Activated T-cell treated with anti-CD3 and anti-CD28 coated beads, Interleukin-2, amount 50 U/mL, for 48 hours (primary cell): ENCODE data around the gene SLC38A1.
"Not testable (repeated sequence)": the region's sequence is repeated elsewhere in the genome, so short reads cannot be mapped to it uniquely, and the experiment has no call there.

ENCODE experiments used
- DNase-seq, 2 experiments: peaks; one replicate each; pipeline ENCODE4 v3.0.0-alpha.2; 2020

The SLC38A1 gene

DNA sequence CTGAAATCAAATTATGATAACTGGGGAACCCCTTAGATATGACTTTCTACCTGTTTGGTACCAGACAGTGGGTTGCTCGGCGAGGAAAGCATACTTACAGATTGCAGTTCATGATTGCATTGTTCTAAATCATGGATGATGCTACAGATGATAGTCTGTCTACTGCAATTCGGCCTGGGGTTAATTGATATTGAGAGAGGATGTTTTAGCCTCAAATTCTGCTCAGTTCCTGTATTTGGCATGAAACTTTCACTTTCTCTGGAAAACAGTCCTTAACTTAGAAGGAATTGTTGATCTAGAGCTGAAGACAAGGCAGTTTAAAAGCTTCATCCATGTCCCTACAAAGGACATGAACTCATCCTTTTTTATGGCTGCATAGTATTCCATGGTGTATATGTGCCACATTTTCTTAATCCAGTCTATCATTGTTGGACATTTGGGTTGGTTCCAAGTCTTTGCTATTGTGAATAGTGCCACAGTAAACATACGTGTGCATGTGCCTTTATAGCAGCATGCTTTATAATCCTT lies 106.2 kb downstream of the SLC38A1 start:
- DNase-seq, result not testable (repeated sequence)

DNA sequence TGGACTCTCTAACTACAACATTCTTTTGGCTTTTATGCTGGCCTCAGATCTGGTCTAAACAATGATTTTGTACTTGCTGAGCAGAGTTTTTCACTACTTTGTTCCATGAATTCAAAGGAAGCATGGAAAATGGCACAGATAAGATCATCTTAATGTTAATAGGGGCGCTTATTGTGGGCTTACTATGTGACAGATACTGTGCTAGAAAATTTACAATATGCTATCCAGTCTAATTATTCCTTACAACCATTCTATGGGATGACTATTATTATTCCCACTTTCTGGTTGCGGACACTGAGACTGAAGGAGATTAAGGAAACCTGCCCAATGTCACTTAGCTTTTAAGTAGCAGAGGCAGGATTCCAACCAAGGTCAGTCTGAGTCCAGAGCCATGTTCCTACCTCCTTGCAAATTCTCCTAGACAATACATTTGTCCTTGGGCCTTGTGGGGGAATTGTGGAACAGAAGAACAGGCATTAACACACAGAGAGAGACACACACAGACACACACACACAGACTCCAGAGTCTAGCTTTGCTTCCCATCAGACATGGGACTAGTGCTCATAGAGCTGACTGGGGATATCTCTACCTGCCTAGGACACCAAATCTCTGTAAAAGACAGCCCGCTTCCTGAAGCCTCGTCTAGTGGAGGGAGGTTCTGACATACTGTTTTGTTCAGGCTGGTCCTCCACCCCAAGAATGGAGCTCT lies 107.7 kb downstream of the SLC38A1 start:
- no peak for DNase-seq

DNA sequence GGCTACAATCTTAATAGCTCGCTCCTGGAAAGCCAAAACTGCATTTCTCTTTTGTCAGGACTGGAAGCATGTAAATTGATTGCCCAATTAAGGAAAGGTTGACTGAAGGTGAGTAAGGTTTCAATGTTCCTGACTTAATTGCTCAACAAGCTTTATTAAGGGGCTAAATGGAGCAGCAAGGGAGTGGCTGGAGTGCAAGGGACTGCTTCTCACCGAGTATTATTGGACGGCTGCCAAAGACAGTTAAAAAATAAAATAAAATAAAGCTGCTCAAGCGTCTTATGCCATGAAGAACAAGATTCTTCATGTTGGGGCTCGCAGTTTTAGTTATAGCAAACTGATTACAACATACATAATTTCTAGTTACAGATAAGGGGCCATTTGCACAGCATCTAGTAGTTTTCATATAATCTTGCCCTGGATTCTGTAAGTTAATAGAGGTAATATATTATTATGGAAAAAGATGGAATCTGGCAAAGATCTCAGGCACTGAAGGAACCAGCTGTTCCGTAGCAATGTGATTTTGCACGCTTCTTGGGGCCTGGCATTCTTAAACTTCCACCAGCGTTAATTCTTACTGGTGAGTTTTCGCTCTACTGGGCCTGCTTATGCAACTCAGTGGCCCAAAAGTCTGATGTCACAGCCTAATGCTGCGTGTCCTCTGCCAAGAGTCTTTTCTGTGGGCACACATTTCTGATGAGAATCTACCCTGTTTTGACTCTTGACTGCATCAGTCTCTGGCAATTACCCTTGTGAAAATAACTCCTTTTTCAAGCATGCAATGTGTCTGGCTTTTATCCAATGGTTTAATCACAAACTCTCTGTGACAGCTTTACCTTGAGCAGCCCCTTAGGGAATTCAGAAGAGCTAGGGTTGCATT lies 108.5 kb downstream of the SLC38A1 start:
- no peak for DNase-seq

DNA sequence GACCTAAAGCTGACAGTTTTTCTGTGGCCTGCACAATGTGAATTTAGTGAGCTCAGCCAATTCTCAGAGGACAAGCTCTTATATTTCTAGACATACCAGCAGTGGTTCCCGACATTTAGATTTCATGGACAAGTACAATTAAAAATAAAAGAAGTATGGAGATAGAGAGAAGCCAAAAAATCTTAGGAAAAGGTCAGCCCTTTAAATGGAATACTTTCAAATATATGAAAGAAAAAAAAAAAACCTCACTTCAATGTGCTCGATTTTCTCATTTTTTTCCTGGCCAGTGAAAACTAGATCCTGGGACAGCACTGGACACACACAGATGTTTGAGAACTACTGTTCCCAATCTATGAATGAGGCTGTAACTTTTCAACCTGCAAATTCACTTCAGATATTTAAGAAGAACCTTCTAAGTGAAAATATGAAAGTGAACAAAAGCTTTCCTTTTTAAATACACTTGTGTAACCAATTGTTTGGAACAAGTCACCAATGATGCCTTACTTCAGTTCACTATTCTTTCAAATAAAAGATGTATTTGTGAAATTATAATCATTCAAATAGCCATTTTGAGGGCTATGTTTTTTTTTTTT lies 109.4 kb downstream of the SLC38A1 start:
- no peak for DNase-seq

DNA sequence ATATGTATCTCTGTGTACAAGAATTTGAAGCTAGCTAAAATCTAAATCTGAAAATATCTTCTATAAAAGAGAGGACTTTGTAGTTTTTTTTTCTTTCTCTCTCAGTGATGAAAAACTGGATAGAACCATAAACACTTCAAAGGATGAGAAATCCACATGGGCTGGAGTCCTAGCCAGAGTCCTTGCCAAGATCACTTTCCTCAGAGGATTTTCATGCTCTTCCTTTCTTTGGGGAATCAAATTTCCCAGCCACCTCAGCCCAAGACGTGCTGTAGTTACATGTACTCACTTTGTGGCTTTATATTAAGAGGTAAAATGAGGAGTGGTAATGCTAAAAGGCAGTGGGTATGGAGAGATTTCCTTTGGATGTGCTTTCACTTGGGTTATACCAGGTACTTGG lies 110.3 kb downstream of the SLC38A1 start:
- DNase-seq, result no peak

- no peak for DNase-seq
Observed at GRCh38 chr12:46154221-46154985, 114.4 kb downstream of the SLC38A1 start.

GRCh38 chr12:46153268-46153872 lies 115.5 kb downstream of the SLC38A1 start:
- DNase-seq, result no peak

- DNase-seq, result no peak
Observed at GRCh38 chr12:46152456-46152855, 116.4 kb downstream of the SLC38A1 start.

GRCh38 chr12:46150735-46151134 lies 118.1 kb downstream of the SLC38A1 start:
- DNase-seq, result no peak

GRCh38 chr12:46149905-46150304 lies 118.9 kb downstream of the SLC38A1 start:
- no peak for DNase-seq

DNA sequence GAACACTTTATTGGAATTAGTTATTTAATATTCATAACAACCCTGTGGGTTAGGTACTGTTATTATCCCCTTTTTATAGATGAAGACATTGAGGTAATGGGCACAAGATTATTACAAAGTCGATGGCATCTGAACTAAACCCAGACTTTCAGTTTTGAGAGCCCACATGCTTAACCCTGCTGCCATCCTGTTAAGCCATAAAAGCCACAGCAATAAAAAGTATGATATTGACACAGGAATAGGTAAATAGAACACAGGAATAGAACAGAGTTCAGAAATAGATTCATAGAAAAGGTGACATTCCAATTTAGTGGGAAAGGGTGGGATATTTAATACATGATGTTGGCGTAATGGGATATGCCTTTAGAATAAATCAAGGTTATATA lies 119.8 kb downstream of the SLC38A1 start:
- DNase-seq, result no peak

DNA sequence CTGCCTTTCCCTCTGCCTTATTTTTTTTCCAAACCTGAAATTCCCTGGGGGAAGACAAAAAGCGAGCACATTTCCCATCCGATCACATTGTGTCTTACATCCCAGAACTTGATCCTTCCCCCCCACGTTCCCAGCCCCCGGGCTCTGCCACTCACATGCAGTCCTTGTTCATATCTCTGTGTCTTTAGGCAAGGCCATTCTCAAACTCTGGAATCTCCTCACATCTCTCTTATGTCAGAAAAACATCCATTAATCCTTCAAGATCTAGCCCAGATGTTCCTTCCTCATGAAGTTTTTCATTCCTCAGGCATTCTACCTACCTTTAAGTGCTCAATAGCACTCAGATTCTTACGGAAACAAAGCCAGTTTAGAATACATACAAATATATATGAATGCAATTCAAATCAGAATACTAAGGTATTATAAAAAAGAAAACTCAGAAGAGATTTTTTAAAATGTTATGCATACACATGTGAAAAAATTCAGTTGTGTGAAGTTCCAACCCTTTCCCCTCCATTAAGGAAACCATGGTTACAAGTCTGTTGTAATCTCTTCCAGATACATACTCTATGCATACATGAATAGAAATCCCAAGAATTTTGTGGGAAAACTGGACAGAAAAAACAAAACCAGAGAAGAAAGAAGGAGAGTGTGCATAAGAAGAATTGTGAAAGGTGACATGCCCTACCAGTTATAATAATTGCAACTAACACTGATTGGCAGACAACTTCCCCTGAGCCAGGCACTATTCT lies 120.3 kb downstream of the SLC38A1 start:
- DNase-seq, result no peak

GRCh38 chr12:46147144-46147543 lies 121.7 kb downstream of the SLC38A1 start:
- no peak for DNase-seq

DNA sequence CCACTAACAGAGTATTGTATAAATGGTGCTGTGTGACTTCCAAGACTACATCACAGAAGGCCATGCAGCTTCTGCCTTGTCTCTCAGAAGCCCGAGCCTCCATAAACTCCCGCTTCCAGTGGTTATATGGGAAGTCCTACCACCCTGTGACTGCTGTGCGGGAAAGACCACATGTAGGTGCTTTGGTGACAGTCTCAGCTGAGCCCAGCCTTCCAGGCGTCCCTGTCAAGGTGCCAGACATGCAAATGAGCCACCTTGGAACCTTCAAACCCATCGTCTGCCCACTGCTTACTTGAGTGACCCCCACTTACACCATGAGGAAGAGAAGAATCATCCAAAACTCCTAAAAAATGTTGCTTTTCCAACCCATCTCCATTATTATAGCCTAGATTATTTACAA lies 123.0 kb downstream of the SLC38A1 start:
- DNase-seq, result no peak

- DNase-seq, result no peak
Observed at GRCh38 chr12:46144433-46144832, 124.4 kb downstream of the SLC38A1 start.

DNA sequence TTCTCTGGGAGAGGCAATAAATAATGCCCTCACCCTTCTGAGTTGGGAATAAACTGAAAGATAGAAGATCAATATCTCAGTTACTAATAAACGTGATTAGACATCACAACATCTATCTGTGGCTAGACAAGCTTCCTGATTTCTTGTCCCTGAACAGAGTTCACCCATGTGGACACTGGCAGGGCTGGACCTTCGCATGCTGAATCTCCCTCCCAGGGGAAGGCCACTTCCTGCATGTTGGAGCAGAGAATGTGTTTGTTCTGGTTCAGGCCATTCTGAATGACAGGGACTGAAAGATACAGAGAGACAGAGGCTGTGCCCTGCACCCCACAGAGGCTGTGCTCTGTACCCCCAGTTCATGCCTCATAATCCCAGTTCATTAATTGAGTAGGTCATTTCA lies 132.6 kb downstream of the SLC38A1 start:
- DNase-seq, result no peak

- no peak for DNase-seq
Observed at GRCh38 chr12:46135750-46136149, 133.1 kb downstream of the SLC38A1 start.

DNA sequence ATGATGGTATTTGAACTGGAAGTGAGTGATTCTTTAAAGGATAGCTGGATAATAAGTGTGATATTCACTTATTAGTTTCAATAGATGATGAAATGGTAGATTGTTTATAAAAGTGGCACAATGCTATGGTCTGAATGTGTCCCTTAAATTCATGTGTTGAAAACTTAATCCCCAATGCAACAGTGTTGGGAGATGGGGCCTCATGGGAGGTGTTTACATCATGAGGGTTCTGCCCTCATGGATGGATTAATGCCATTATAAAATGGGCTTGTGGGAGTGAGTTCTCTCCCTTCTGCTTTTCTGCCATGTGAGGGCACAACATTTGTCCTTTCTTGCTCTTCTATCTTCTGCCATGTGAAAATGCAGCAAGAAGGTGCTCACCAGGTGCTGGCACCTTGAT lies 134.0 kb downstream of the SLC38A1 start:
- no peak for DNase-seq

DNA sequence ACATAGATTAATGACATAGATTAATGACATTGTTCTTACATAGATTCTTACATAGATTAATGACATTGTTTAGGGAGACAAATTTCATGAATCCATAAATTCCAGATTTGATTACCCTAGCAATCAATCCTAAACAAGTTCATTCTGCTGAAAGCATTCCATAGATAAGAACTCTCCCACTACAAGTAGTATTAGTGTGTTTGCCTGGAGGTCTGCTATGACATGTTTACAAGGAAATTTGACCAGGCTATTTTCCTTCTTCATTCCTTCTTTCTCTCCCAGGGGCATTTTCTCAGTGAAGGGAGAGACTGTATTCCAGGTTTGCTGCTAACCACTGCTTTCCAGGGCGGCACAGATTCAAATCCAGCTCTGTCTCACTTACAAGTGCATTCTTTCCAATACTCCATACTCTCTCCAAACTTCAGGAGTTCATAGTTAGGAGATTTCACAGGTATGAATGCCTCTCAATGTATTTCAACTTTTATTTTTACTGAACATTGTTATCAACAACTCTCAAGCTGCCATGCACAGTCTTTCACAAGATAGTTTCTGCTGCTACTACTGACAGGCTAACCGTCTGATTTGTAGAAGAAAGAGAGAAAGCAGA lies 134.5 kb downstream of the SLC38A1 start:
- no peak for DNase-seq

GRCh38 chr12:46133751-46134150 lies 135.1 kb downstream of the SLC38A1 start:
- DNase-seq, result no peak
